HL-60 (cell line): ENCODE measurements around the gene ZNF620.

Experiments used
- DNase-seq, 2 experiments: peaks; one replicate each; pipeline ENCODE4 v3.0.0-alpha.2; 2010 to 2020; ENCODE audit warnings: low read depth in 1 of 2, low spot score in 1 of 2
- H3K27ac ChIP-seq: fragments of 250-450 bp; sonication (Bioruptor Pico); replicated peaks from 2 replicates; pipeline ENCODE4 v1.5.1; 2020; ENCODE audit warnings: mild to moderate bottlenecking, moderate library complexity
- H3K27me3 ChIP-seq: fragments of 250-450 bp; sonication (Bioruptor Pico); 2 replicates; pipeline ENCODE4 v1.5.1; 2021; ENCODE audit warnings: mild to moderate bottlenecking, moderate library complexity; ENCODE audit not compliant: insufficient read depth, poor library complexity, severe bottlenecking
- H3K4me3 ChIP-seq: replicated peaks from 2 replicates; pipeline ENCODE4 v1.5.1; 2011; ENCODE audit warnings: mild to moderate bottlenecking, control low read depth, low read length; ENCODE audit not compliant: insufficient read depth
- GABPA ChIP-seq: IDR thresholded peaks from 2 replicates; pipeline ENCODE4 v1.6.1; 2012; ENCODE audit warnings: low read depth
- POLR2AphosphoS5 ChIP-seq: IDR thresholded peaks from 2 replicates; pipeline ENCODE4 v1.6.1; 2012; ENCODE audit warnings: low read depth
- SPI1 ChIP-seq: IDR thresholded peaks from 2 replicates; pipeline ENCODE4 v1.6.1; 2012; ENCODE audit warnings: low read depth, mild to moderate bottlenecking, borderline replicate concordance
- TF ChIP-seq, protein P1 (sequence below): IDR thresholded peaks from one replicate; pipeline ENCODE4 v1.5.1; 2011; ENCODE audit warnings: low read length, control low read depth, inconsistent platforms; ENCODE audit not compliant: insufficient read depth
- TF ChIP-seq, protein P2 (sequence below): IDR thresholded peaks from 2 replicates; pipeline ENCODE4 v1.6.1; 2012; ENCODE audit warnings: low read depth; ENCODE audit not compliant: insufficient replicate concordance

Gene ZNF620

DNA sequence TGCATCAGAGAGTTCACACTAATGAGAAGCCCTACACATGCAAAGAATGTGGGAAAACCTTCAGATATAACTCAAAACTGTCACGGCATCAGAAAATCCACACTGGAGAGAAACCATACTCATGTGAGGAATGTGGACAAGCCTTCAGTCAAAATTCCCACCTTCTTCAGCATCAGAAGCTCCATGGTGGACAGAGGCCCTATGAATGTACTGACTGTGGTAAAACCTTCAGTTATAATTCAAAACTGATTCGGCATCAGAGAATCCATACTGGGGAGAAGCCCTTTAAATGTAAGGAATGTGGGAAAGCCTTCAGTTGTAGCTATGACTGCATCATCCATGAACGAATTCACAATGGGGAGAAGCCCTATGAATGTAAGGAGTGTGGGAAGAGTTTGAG is 18.7 kb upstream of the ZNF620 start:
- Histone ChIP-seq H3K4me3 (no peak overlapping the region), H3K27me3 (no peaks in the 10 kb centered on the region), H3K27ac (no peak overlapping the region)
- no peak for DNase-seq
- TF ChIP-seq SPI1 (no peak), GABPA (no peak), POLR2AphosphoS5 (no peak)
- TF ChIP-seq, protein P1, sequence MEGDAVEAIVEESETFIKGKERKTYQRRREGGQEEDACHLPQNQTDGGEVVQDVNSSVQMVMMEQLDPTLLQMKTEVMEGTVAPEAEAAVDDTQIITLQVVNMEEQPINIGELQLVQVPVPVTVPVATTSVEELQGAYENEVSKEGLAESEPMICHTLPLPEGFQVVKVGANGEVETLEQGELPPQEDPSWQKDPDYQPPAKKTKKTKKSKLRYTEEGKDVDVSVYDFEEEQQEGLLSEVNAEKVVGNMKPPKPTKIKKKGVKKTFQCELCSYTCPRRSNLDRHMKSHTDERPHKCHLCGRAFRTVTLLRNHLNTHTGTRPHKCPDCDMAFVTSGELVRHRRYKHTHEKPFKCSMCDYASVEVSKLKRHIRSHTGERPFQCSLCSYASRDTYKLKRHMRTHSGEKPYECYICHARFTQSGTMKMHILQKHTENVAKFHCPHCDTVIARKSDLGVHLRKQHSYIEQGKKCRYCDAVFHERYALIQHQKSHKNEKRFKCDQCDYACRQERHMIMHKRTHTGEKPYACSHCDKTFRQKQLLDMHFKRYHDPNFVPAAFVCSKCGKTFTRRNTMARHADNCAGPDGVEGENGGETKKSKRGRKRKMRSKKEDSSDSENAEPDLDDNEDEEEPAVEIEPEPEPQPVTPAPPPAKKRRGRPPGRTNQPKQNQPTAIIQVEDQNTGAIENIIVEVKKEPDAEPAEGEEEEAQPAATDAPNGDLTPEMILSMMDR = no peak

GRCh38 chr3:40490916-40491315 is 14.9 kb upstream of the ZNF620 start:
- no peak for DNase-seq
- H3K27ac ChIP-seq = no peak overlapping the region
- H3K27me3 ChIP-seq = no peaks in the 10 kb centered on the region
- TF ChIP-seq, protein P2, sequence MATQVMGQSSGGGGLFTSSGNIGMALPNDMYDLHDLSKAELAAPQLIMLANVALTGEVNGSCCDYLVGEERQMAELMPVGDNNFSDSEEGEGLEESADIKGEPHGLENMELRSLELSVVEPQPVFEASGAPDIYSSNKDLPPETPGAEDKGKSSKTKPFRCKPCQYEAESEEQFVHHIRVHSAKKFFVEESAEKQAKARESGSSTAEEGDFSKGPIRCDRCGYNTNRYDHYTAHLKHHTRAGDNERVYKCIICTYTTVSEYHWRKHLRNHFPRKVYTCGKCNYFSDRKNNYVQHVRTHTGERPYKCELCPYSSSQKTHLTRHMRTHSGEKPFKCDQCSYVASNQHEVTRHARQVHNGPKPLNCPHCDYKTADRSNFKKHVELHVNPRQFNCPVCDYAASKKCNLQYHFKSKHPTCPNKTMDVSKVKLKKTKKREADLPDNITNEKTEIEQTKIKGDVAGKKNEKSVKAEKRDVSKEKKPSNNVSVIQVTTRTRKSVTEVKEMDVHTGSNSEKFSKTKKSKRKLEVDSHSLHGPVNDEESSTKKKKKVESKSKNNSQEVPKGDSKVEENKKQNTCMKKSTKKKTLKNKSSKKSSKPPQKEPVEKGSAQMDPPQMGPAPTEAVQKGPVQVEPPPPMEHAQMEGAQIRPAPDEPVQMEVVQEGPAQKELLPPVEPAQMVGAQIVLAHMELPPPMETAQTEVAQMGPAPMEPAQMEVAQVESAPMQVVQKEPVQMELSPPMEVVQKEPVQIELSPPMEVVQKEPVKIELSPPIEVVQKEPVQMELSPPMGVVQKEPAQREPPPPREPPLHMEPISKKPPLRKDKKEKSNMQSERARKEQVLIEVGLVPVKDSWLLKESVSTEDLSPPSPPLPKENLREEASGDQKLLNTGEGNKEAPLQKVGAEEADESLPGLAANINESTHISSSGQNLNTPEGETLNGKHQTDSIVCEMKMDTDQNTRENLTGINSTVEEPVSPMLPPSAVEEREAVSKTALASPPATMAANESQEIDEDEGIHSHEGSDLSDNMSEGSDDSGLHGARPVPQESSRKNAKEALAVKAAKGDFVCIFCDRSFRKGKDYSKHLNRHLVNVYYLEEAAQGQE = no peak
- TF ChIP-seq POLR2AphosphoS5 (no peak), SPI1 (no peak), GABPA (no peak)
- TF ChIP-seq, protein P1 = no peak
- no peak overlapping the region for H3K4me3 ChIP-seq

DNA sequence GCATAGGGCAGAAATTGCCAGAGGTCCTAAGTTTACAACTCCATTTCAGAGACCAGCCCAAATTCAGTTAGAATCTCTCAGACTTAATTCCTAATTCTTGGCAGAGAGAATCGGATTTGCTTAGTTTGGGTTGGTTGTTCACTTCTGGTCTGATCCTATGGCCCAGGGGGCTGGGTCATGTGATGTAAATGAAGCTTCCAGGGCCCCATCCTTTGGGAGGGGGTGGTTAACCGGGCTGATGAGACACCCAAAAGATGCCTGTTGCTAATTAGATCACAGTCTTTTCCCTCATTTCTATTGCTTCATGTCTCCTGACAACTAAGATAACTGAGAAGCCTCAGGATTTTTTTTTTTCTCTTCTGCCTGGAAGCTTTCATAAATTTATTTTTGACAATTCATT is 11.1 kb upstream of the ZNF620 start:
- TF ChIP-seq GABPA (no peak), POLR2AphosphoS5 (no peak)

GRCh38 chr3:40497288-40497687 is 8.6 kb upstream of the ZNF620 start:
- Histone ChIP-seq H3K27me3 (no peaks in the 10 kb centered on the region), H3K27ac (no peak overlapping the region), H3K4me3 (no peak overlapping the region)
- no peak for TF ChIP-seq GABPA
- TF ChIP-seq, protein P2 = no peak
- no peak for TF ChIP-seq POLR2AphosphoS5
- no peak for TF ChIP-seq SPI1
- TF ChIP-seq, protein P1 = no peak
- DNase-seq = no peak

More for the DNA sequence above, 11.1 kb upstream of the ZNF620 start:
- DNase-seq = no peak
- Histone ChIP-seq H3K27ac (no peak overlapping the region), H3K27me3 (no peaks in the 10 kb centered on the region), H3K4me3 (no peak overlapping the region)
